HepG2 (cell line): Measurements from ENCODE around the gene NPTX2. TPM values are rescaled to one million over a fixed set of nuclear protein-coding genes. Genes with fewer than 3 reads are reported as not detected.

Experiments used
- ATAC-seq: fragments of 200-7000 bp; cut with Tn5 transposase; 3 replicates; pipeline ENCODE4 v1.9.1; 2020; ENCODE audit warnings: mild to moderate bottlenecking, moderate library complexity
- BruUV-seq: library from RNA; stranded (reverse); fragments of 400-500 nt; replicated peaks from 2 replicates; lab custom pipeline; 2021; lab: Mats Ljungman, UMichigan
- CTCF ChIA-PET: fragments of 300-600 bp; formaldehyde crosslinking; extraction: SDS; loops from one replicate; lab custom pipeline; 2021; ENCODE audit warnings: low total read pairs, inconsistent platforms, low intra/inter-chr PET ratio; lab: Yijun Ruan, JAX
- POLR2A ChIA-PET: fragments of 350-600 bp; sonication (Branson Sonifier 250); formaldehyde crosslinking; loops from one replicate; lab custom pipeline; 2020; ENCODE audit warnings: antibody characterized with exemption, inconsistent platforms; lab: Yijun Ruan, JAX
- DNase-seq: peaks from one replicate; pipeline ENCODE4 v3.0.0-alpha.2; 2015; ENCODE audit warnings: low spot score
- FAIRE-seq: peaks from 3 replicates; lab custom pipeline; 2011; peaks lifted over from hg19 to GRCh38; lab: Jason Lieb, UNC
- H2AFZ ChIP-seq: one replicate; pipeline ENCODE4 v1.6.1; 2011; ENCODE audit warnings: low read length, inconsistent platforms
- H3K27ac ChIP-seq: fragments of 300-600 bp; 3 replicates; pipeline ENCODE4 v1.8.0; 2011; ENCODE audit warnings: mixed run types, mild to moderate bottlenecking, mixed read lengths, low read length, inconsistent platforms; ENCODE audit not compliant: insufficient read depth; ENCODE audit errors: extremely low read length
- H3K27me3 ChIP-seq, 2 experiments: fragments of 200-600 bp in 1 of 2; 2 replicates in 1 of 2; 3 replicates in 1 of 2; pipeline versions ENCODE4 v1.6.0 to v1.8.0; 2011; ENCODE audit warnings: low read length in 2 of 2, mild to moderate bottlenecking in 2 of 2, moderate library complexity in 2 of 2, inconsistent platforms in 1 of 2; ENCODE audit not compliant: insufficient read depth in 2 of 2, control insufficient read depth in 1 of 2
- H3K36me3 ChIP-seq, 2 experiments: fragments of 200-600 bp in 1 of 2; replicated peaks in 1 of 2; 2 replicates in 1 of 2; 3 replicates in 1 of 2; pipeline versions ENCODE4 v1.5.1 to v1.8.0; 2011; ENCODE audit warnings: low read length in 2 of 2, inconsistent platforms in 1 of 2; ENCODE audit not compliant: insufficient read depth in 2 of 2, control insufficient read depth in 1 of 2
- H3K4me1 ChIP-seq: 2 replicates; pipeline ENCODE4 v1.5.1; 2012; ENCODE audit warnings: low read length, inconsistent platforms; ENCODE audit not compliant: insufficient read depth
- H3K4me2 ChIP-seq: 2 replicates; pipeline ENCODE4 v1.6.0; 2011; ENCODE audit warnings: low read depth, low read length, inconsistent platforms
- H3K4me3 ChIP-seq, 3 experiments: fragments of 200-600 bp in 1 of 3; sonication (generic), shearing (Covaris generic) in 1 of 3; replicated peaks in 1 of 3; 2 replicates each; pipeline ENCODE4 v1.5.1; 2011 to 2016; ENCODE audit warnings: low read length in 3 of 3, inconsistent platforms in 2 of 3, low read depth in 2 of 3, mild to moderate bottlenecking in 2 of 3, control low read depth in 1 of 3, mixed read lengths in 1 of 3; ENCODE audit not compliant: insufficient read depth in 1 of 3
- H3K79me2 ChIP-seq: one replicate; pipeline ENCODE4 v1.6.1; 2011; ENCODE audit warnings: low read length, inconsistent platforms; ENCODE audit not compliant: insufficient read depth
- H3K9ac ChIP-seq: 2 replicates; pipeline ENCODE4 v1.6.0; 2011; ENCODE audit warnings: mild to moderate bottlenecking, low read depth, low read length, inconsistent platforms; ENCODE audit not compliant: insufficient read depth
- H3K9me3 ChIP-seq: 2 replicates; pipeline ENCODE4 v1.5.1; 2012; ENCODE audit warnings: mild to moderate bottlenecking, low read length
- H4K20me1 ChIP-seq: 2 replicates; pipeline ENCODE4 v1.6.0; 2011; ENCODE audit warnings: inconsistent platforms, mild to moderate bottlenecking, low read length, moderate library complexity; ENCODE audit not compliant: insufficient read depth
- HOXA3 ChIP-seq: sonication (generic); formaldehyde crosslinking; IDR thresholded peaks from 2 replicates; pipeline ENCODE4 v1.5.0; 2020; ENCODE audit warnings: missing genetic modification reagents
- MIER2 ChIP-seq: IDR thresholded peaks from 2 replicates; pipeline ENCODE4 v1.6.1; 2016; ENCODE audit warnings: missing biosample characterization, missing genetic modification reagents
- REPIN1 ChIP-seq: sonication (generic); formaldehyde crosslinking; IDR thresholded peaks from 2 replicates; pipeline ENCODE4 v1.8.0; 2022; ENCODE audit warnings: missing genetic modification reagents, low read depth, mild to moderate bottlenecking, borderline replicate concordance
- SIN3B ChIP-seq: fragments of 150-350 bp; IDR thresholded peaks from 2 replicates; pipeline ENCODE4 v1.6.1; 2014; ENCODE audit warnings: low read length
- TCF12 ChIP-seq, 2 experiments: fragments of 450-650 bp in 1 of 2; sonication (generic) in 1 of 2; formaldehyde crosslinking in 1 of 2; IDR thresholded peaks; 2 replicates each; pipeline versions ENCODE4 v1.6.1 to v1.8.0; 2017 to 2022; ENCODE audit warnings: antibody characterized with exemption in 1 of 2, mild to moderate bottlenecking in 1 of 2, missing genetic modification reagents in 1 of 2, moderate library complexity in 1 of 2
- ZFP41 ChIP-seq: sonication (generic); formaldehyde crosslinking; IDR thresholded peaks from 2 replicates; pipeline ENCODE4 v1.4.0; 2020; ENCODE audit warnings: mild to moderate bottlenecking, missing genetic modification reagents, borderline replicate concordance
- ZMYM3 ChIP-seq: sonication (generic); formaldehyde crosslinking; IDR thresholded peaks from 2 replicates; pipeline ENCODE4 v1.5.1; 2020; ENCODE audit warnings: mild to moderate bottlenecking, missing genetic modification reagents
- ZNF225 ChIP-seq: sonication (generic); formaldehyde crosslinking; IDR thresholded peaks from 2 replicates; pipeline ENCODE4 v1.4.0; 2020; ENCODE audit warnings: mild to moderate bottlenecking, missing genetic modification reagents
- ZNF235 ChIP-seq: sonication (generic); formaldehyde crosslinking; IDR thresholded peaks from 2 replicates; pipeline ENCODE4 v1.8.1; 2023; ENCODE audit warnings: mild to moderate bottlenecking, missing genetic modification reagents, borderline replicate concordance
- WGBS: methylation state at CpG from one replicate; pipeline ENCODE4 v1.1.6; 2017; ENCODE audit warnings: low lambda C conversion rate; 5-methylcytosine and 5-hydroxymethylcytosine counted together
- in situ Hi-C: cut with HindIII; loops from 2 replicates; pipeline ENCODE4 v1.10.0; 2017; ENCODE audit warnings: low pct_unique_long_range_greater_than_20kb; ENCODE audit not compliant: extremely low pct_ligation_motif_present
- intact Hi-C: fragments of 100-400 bp; cut with micrococcal nuclease; formaldehyde crosslinking; loops from one replicate; pipeline ENCODE4 v1.10.0; 2022; ENCODE audit not compliant: unreplicated experiment
- polyA plus RNA-seq, 8 experiments: library from polyadenylated mRNA; depleted of rRNA in 3 of 8; stranded (reverse) in 7 of 8; unstranded in 1 of 8; fragments of >200 nt; fragmentation: Illumina TruSeq in 4 of 8; extraction: Trizol in 4 of 8; gene quantifications; 2 replicates each; pipeline versions ENCODE4 v1.2.1 to v1.2.3, GENCODE V29; 2011 to 2016; ENCODE audit warnings: low read depth in 4 of 8, missing spikeins in 1 of 8, mixed read lengths in 1 of 8; ENCODE audit not compliant: insufficient read depth in 1 of 8
- total RNA-seq, 5 experiments: library from RNA; depleted of rRNA; stranded (reverse); fragments of >200 nt; fragmentation: Illumina TruSeq; extraction: Trizol; gene quantifications; 2 replicates each; pipeline ENCODE4 v1.2.3, GENCODE V29; 2016; ENCODE audit warnings: low read depth in 1 of 5
- TF ChIP-seq, protein P1 (sequence below): sonication (generic); formaldehyde crosslinking; IDR thresholded peaks from 2 replicates; pipeline ENCODE4 v1.8.1; 2023; ENCODE audit warnings: mild to moderate bottlenecking, missing genetic modification reagents
- TF ChIP-seq, protein P2 (sequence below): sonication (generic); formaldehyde crosslinking; IDR thresholded peaks from 2 replicates; pipeline ENCODE4 v1.9.0; 2021; ENCODE audit warnings: missing genetic modification reagents, borderline replicate concordance
- TF ChIP-seq, protein P3 (sequence below): sonication (generic); formaldehyde crosslinking; IDR thresholded peaks from 2 replicates; pipeline ENCODE4 v1.9.0; 2021; ENCODE audit warnings: missing genetic modification reagents, borderline replicate concordance
- TF ChIP-seq, protein P4 (sequence below): IDR thresholded peaks from 2 replicates; pipeline ENCODE4 v1.6.1; 2016; ENCODE audit warnings: mild to moderate bottlenecking

The NPTX2 gene
- total and polyA plus RNA-seq, 2 of the 13 experiments (the other 11 are each of a cell fraction or from before 2014, with no cell fraction given): not detected

DNA sequence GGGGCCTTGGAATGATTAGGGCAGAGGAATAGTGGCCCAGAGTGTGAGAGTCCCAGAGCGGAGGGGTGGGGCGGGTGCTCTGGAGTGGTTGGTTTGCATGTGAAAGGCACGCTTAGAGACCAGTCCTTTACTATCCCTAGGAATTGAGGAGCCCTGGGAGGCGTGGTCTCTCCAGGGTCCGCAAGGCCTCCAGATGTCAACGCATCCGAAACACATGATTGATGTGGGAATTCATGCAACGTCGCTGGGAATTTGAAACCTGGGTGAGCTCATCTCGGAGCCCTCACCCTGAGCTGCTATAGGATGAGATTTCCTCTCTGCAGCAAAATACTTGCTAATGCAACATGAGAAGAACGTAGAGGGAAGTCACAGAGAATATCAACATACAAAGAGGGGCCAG, 51.2 kb downstream of the NPTX2 start:
- no peak overlapping the region for H3K4me2 ChIP-seq
- no peak overlapping the region for H3K27ac ChIP-seq
- ATAC-seq (no peak), DNase-seq (no peak), FAIRE-seq (no peak)
- CTCF ChIA-PET: no interaction called here
- 35% methylated on average over 4 of the region's 11 CpGs for WGBS
- H3K79me2 ChIP-seq: no peaks in the 10 kb centered on the region
- TF ChIP-seq, protein P1, sequence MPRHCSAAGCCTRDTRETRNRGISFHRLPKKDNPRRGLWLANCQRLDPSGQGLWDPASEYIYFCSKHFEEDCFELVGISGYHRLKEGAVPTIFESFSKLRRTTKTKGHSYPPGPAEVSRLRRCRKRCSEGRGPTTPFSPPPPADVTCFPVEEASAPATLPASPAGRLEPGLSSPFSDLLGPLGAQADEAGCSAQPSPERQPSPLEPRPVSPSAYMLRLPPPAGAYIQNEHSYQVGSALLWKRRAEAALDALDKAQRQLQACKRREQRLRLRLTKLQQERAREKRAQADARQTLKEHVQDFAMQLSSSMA (CRISPR knock-in tag): no peak
- no peak for TF ChIP-seq TCF12 (IDR thresholded peaks at IDR 0.05)
- no peak for TF ChIP-seq TCF12 (CRISPR knock-in tag; IDR thresholded peaks at IDR 0.05)
- TF ChIP-seq ZNF225 (CRISPR knock-in tag): no peak
- no peak for TF ChIP-seq ZMYM3 (CRISPR knock-in tag)
- TF ChIP-seq ZNF235: no peak
- no peak for TF ChIP-seq SIN3B
- TF ChIP-seq, protein P2, sequence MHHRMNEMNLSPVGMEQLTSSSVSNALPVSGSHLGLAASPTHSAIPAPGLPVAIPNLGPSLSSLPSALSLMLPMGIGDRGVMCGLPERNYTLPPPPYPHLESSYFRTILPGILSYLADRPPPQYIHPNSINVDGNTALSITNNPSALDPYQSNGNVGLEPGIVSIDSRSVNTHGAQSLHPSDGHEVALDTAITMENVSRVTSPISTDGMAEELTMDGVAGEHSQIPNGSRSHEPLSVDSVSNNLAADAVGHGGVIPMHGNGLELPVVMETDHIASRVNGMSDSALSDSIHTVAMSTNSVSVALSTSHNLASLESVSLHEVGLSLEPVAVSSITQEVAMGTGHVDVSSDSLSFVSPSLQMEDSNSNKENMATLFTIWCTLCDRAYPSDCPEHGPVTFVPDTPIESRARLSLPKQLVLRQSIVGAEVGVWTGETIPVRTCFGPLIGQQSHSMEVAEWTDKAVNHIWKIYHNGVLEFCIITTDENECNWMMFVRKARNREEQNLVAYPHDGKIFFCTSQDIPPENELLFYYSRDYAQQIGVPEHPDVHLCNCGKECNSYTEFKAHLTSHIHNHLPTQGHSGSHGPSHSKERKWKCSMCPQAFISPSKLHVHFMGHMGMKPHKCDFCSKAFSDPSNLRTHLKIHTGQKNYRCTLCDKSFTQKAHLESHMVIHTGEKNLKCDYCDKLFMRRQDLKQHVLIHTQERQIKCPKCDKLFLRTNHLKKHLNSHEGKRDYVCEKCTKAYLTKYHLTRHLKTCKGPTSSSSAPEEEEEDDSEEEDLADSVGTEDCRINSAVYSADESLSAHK (CRISPR knock-in tag): no peak
- TF ChIP-seq REPIN1: no peak
- TF ChIP-seq, protein P3, sequence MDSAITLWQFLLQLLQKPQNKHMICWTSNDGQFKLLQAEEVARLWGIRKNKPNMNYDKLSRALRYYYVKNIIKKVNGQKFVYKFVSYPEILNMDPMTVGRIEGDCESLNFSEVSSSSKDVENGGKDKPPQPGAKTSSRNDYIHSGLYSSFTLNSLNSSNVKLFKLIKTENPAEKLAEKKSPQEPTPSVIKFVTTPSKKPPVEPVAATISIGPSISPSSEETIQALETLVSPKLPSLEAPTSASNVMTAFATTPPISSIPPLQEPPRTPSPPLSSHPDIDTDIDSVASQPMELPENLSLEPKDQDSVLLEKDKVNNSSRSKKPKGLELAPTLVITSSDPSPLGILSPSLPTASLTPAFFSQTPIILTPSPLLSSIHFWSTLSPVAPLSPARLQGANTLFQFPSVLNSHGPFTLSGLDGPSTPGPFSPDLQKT (CRISPR knock-in tag): no peak
- TF ChIP-seq HOXA3 (CRISPR knock-in tag): no peak
- TF ChIP-seq, protein P4, sequence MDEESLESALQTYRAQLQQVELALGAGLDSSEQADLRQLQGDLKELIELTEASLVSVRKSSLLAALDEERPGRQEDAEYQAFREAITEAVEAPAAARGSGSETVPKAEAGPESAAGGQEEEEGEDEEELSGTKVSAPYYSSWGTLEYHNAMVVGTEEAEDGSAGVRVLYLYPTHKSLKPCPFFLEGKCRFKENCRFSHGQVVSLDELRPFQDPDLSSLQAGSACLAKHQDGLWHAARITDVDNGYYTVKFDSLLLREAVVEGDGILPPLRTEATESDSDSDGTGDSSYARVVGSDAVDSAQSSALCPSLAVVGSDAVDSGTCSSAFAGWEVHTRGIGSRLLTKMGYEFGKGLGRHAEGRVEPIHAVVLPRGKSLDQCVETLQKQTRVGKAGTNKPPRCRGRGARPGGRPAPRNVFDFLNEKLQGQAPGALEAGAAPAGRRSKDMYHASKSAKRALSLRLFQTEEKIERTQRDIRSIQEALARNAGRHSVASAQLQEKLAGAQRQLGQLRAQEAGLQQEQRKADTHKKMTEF (CRISPR knock-in tag): no peak
- TF ChIP-seq MIER2: no peak
- TF ChIP-seq ZFP41: no peak
- peaks cover 2 to 12% of the 10 kb centered on the region in 2 experiments; a peak in 2 of 5 replicates for H3K27me3 ChIP-seq
- H3K4me3 ChIP-seq: no peak overlapping the region
- POLR2A ChIA-PET: no interaction called here
- in situ Hi-C loops (no loop called here), intact Hi-C loops (no loop called here)
- H3K9me3 ChIP-seq: peaks cover 6% of the 10 kb centered on the region; the same call in 1 of the 2 replicates
- H3K9ac ChIP-seq: no peak overlapping the region
- H3K4me1 ChIP-seq: no peaks in the 10 kb centered on the region
- BruUV-seq: no TSS peak
- H3K36me3 ChIP-seq: no peaks in the 10 kb centered on the region
- H4K20me1 ChIP-seq: no peaks in the 10 kb centered on the region
- no peak overlapping the region for H2AFZ ChIP-seq
